GM10248 (cell line): ENCODE measurements around the gene CNOT1.

Experiments
- CTCF ChIA-PET: fragments of 300-600 bp; sonication (Branson Sonifier 250); formaldehyde crosslinking; extraction: SDS; loops from one replicate; lab custom pipeline; 2021; ENCODE audit warnings: antibody characterized with exemption; lab: Yijun Ruan, JAX
- POLR2A ChIA-PET: fragments of 350-650 bp; sonication (Branson Sonifier 250); formaldehyde crosslinking; extraction: SDS; loops from one replicate; lab custom pipeline; 2020; ENCODE audit warnings: antibody characterized with exemption; lab: Yijun Ruan, JAX
- DNase-seq: peaks from one replicate; pipeline ENCODE4 v3.0.0; 2012; ENCODE audit errors: extremely low spot score
- TF ChIP-seq, protein P1 (sequence below): IDR thresholded peaks from 2 replicates; pipeline ENCODE4 v1.5.1; 2012; ENCODE audit warnings: mild to moderate bottlenecking, low read depth; ENCODE audit errors: extremely low read depth, missing control alignments, control extremely low read depth

CNOT1 gene

DNA sequence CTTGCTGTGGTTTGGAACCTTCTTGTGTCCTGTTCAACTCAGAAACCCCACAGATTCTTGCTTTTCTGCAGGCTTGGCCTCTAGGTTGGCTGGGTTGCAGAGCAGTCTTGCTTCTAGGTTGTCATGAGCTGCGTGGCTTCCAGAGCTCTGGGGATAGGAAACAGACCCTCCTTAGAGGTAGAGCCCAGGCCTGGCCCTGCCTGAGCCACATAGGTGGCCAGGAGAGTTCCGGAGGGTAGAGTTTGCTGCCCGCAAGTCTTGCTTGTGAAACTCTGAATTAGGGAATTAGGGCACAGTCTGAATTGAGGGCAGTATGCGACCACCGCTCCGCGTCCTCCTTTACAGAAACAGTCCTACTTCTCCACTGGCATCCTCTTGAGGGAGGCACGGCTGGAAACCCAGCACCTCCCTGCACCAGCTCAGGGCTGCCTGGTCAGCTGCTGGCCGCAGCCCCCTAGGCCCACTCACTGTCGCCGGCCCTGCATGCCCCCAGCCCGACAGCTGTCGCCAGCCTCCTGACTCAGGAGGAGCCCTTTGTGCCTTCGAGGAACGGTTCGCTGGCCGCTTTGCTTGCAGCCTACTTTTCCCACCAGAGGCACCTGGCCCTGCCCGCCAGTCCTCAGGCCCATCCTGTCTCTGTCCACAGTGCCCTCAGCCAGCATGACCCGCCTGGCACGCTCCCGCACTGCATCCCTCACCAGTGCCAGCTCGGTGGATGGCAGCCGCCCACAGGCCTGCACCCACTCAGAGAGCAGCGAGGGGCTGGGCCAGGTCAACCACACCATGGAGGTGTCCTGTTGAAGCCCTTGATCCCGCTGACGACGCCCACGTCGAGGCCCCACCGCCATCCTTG, 118.6 kb downstream of the CNOT1 start:
- CTCF ChIA-PET, result interaction anchor here (1.0 to 4.7 kb wide), 11 partner anchors 10 to 220 kb away, joined by 3 to 44 read pairs (median 4); partner anchors contain the start of gene NDRG4
- DNase-seq, result no peak
- POLR2A ChIA-PET, result no interaction called here

DNA sequence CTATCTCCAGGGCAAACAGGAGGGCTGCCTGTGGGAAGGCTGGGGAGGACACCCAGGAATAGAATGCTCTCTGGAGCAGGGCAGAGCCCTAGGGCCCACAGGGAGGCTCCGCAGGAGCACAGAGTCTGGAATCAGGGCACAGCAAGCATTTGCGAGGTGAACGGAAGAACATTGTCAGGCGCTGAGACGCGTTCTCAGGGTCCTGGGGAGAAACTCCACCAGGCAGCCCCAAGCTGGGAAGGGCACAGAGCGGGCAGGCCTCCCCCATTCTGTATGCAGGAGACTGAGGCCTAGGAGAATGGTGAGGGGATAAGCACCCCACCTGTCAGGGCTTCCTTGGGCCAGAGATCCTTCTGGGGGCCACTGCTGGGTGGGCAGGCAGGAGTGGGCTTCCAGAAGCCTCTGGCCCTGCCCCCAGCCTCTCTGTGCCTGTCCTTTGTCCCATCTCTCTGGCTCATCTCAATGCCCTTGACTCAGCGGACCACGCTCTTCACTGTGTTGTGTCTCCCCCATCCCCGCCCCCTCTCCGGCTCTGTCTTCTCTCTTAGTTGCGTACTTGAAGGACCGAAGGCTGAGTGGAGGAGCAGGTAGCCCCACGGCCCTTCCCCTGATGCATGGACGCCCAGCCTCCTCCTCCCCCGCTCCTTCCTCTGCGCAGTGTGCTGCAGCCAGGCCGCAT, 119.4 kb downstream of the CNOT1 start:
- TF ChIP-seq, protein P1, sequence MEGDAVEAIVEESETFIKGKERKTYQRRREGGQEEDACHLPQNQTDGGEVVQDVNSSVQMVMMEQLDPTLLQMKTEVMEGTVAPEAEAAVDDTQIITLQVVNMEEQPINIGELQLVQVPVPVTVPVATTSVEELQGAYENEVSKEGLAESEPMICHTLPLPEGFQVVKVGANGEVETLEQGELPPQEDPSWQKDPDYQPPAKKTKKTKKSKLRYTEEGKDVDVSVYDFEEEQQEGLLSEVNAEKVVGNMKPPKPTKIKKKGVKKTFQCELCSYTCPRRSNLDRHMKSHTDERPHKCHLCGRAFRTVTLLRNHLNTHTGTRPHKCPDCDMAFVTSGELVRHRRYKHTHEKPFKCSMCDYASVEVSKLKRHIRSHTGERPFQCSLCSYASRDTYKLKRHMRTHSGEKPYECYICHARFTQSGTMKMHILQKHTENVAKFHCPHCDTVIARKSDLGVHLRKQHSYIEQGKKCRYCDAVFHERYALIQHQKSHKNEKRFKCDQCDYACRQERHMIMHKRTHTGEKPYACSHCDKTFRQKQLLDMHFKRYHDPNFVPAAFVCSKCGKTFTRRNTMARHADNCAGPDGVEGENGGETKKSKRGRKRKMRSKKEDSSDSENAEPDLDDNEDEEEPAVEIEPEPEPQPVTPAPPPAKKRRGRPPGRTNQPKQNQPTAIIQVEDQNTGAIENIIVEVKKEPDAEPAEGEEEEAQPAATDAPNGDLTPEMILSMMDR, result no peak
- POLR2A ChIA-PET, result no interaction called here
- no peak for DNase-seq
- CTCF ChIA-PET, result interaction anchor here (1.0 to 4.7 kb wide), 7 partner anchors 10 to 174 kb away, joined by 3 to 44 read pairs (median 4); partner anchors contain the start of gene NDRG4

More for the DNA sequence above, 118.6 kb downstream of the CNOT1 start:
- TF ChIP-seq, protein P1, result no peak

DNA sequence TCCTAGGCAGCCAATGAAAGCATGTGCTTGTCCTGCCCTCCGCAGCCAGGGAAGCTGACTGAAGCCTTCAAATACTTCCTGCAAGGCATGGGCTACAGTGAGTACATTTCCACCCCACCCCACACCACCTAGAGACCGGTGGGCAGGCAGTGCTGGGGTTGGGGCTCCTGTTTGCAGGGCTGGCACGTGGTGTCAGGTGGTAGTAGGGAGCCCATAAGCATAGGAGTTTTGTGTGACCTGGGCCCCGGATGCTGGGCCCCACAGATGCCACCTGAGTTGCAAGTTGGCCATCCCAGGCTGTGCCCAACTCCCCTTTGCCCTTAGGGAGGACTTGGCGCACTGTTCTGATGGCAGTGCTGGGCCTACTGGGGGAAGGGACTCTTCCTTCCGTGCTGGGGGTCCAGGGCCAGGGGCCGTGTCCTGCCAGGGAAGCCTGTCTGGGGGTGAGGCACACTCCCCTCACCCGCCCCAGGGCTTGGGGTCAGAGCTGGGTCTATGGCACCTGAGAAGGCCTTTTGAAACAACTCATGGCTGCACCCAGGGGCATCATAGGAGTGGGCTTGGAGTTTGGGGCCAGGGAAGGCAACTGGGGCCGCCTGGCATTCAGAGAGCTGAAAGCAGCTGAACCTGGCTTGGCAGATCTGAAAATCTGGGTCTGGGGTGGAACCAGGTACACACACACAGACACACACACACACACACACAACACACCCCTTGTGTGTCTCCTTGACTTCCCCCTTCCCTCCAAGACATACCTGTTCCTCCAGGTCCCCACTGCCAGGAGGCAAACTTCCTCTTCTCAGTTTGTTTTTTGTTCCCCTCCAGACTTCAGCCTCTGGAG, 120.2 kb downstream of the CNOT1 start:
- TF ChIP-seq, protein P1, result no peak
- POLR2A ChIA-PET, result no interaction called here
- CTCF ChIA-PET, result interaction anchor here (1.0 to 1.6 kb wide), 4 partner anchors 10 to 152 kb away, joined by 3 to 6 read pairs (median 4); partner anchors contain the start of gene NDRG4
- DNase-seq, result no peak

DNA sequence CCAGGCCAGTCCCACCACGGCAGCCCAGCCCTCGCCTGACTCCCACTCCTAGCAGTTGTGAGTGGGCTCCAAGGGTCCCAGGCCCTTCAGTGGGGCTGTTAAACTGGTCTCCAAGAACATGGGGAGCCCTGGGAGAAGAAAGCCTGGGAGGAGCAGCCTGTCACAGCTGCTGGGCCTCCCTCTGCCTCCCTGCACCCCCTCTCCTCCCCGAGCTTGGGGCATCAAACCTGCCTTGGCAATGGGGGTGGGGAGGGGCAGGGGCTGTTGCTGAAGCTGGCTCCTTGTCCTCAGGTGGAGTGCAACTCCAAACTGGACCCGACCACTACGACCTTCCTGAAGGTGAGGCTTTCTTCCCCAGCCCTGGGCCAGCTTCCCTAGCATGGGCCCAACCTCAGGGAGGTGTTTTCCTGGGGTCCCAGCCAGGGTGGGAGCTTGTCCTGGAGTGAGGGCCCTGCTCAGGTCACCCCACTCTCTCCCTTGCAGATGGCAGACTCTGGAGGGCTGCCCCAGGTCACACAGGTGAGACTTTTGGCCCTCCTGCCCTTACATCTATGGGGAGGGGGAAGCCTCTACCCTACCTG, 120.9 kb downstream of the CNOT1 start:
- CTCF ChIA-PET, result interaction anchor here (1.6 kb wide), 1 partner anchor 153 kb away, joined by 6 read pairs; no protein-coding TSS in a partner anchor
- DNase-seq, result no peak
- TF ChIP-seq, protein P1, result no peak
- POLR2A ChIA-PET, result no interaction called here

DNA sequence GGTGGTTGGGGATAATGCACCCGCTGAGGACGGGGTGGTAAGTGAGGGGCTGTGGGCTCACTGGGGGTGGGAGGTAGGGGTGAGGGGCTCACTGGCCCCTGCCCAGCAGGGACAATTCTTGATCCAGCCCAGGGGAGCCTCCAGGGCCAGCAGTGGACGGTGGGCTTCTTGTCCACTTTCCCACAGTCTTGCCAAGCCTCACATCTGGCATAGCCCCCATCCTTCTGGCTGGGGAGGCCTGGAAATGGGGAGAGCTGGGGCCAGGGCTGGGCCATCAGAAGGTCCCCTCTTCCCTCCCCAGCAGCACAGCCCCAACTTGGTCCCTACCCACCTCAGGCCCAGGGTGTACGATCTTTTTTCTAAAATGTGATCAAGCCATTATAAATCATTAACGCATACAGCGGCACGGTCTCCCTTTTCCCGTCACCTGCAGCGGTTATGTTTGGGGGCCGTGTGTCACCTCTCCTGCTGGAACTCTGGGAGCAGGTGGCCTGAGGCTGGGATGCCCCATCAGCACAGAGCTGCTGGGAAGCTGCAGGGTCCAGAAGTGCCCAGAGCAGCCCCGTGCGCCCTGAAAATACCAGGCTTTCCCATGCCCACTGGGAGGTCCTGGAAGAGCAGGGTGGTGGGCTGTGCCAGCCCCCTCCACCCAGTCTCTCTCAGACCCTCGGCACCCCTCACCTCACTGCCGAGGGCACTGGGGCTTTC, 121.5 kb downstream of the CNOT1 start:
- ChIA-PET CTCF (interaction anchor here (1.6 kb wide), 1 partner anchor 153 kb away, joined by 6 read pairs; no protein-coding TSS in a partner anchor), POLR2A (no interaction called here)

More for the DNA sequence above, 121.5 kb downstream of the CNOT1 start:
- no peak for DNase-seq
- TF ChIP-seq, protein P1, result no peak
